HG03354 (cell line): ENCODE measurements around the gene TENM4.

Experiments
- ATAC-seq: cut with Tn5 transposase; IDR thresholded peaks from one replicate; pipeline ENCODE4 v1.9.1; 2021; ENCODE audit warnings: mild to moderate bottlenecking; ENCODE audit not compliant: unreplicated experiment, poor library complexity, severe bottlenecking

Gene TENM4

DNA sequence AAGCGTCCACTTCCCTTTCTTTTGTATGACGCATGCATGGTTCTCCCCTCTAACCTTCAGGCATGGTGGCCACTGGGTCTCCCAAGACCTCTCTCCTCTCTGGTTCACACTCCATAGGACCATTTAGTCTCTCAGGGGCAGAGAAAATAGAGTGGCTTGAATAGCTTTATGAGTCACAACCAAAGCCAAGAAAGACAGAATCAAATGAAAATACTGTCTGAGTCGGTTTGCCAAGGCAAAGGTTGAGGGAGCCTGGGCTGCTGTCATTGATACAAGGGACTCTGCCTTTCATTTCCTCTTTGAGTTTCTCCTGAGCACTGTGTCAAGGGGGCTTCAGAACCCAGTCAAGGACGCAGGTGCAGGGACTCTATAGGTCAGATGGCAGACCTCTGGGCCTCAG, 44.2 kb downstream of the TENM4 start:
- no peak for ATAC-seq

DNA sequence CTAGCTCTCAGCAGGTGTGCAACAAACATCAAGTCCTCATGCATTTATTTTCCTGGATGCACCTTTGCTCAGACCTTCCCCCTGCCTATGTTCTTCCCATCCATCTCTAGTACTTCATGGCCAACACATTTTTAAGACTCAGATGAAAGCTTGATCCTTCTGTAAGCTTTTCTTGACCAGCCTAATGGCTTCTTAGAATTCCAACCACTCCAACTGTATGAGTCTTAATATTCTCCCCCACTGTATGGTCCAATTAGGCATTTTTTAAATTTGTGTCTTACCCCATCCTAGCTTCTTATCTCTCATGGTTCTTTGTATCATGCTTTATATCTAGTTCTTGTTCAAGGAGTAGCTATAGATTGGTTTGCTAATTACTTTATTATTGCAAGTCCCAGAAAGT, 44.8 kb downstream of the TENM4 start:
- ATAC-seq = no peak

DNA sequence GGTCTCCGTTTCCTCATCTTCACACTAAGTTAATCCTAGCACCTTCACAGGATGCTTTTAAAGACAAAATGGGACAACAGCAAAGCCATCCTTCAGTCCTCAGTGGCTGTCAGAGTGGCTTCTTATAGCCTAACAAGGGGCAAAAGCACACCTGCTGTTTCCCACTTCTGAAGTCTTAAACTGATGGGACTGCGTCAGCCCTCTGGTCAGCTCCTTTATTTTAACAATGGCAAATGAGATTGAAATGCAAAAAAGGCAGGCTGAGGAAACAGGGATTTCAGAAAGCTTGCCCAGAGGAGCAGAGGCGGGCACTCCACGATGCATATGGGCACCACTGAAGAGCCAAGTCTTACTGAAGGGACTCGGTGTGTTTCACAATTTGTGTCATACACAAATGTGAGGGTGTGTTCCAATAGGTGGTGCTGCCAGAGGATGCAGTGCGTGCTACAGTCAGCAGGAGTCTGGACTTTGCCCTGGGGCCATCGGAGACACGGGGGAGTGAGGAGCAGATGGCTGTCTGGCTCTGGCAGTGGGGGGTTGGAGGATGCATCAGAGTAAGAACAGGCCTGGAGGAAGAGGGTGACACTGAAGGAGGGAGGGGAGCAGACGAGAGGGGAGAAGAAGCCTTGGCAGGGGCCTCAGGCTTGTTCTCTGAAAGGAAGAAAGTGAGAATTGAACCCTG, 47.3 kb downstream of the TENM4 start:
- no peak for ATAC-seq

GRCh38 chr11:79392161-79392560, 48.7 kb downstream of the TENM4 start:
- no peak for ATAC-seq

GRCh38 chr11:79390923-79391322, 49.9 kb downstream of the TENM4 start:
- ATAC-seq = no peak

DNA sequence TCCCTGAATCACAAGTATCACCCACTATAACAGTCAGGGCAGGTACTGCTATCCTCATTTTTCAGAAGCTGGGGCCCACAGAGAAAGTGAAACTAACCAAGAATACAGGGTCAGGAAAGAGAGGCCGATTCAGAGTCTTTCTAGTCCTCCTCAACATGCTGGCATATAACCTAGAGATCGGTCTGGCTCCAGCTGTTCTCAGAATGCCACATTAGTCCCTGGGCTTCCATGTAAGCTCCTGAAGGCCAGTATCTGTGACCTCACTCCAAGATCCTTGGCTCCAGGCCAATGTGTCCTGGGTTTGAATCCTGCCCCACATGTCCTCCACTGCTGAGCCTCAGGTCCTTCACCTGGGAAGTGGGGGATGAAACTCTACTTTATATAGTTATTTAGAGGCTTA, 50.4 kb downstream of the TENM4 start:
- ATAC-seq = no peak

- no peak for ATAC-seq
Observed at GRCh38 chr11:79388201-79388600, 52.6 kb downstream of the TENM4 start.

DNA sequence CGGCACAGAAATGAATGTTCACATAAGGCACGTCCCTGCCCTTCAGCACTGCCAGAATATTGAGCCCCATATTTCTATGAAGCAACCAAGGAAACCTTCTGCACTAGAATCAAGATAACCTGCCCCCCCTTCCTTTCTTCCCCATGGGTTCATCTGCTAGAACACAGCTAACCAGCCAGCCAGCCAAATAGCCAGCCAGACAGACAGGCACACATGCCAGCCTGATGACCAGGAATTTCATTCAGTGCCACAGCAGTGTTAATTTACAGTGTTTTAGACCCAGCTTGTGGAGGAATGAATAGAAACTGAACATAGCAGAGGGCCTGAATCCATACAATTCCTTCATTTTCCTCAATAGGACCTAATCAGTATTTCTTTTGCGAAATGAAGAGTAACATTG, 57.0 kb downstream of the TENM4 start:
- ATAC-seq = no peak

- no peak for ATAC-seq
Observed at GRCh38 chr11:79382301-79383050, 58.4 kb downstream of the TENM4 start.

DNA sequence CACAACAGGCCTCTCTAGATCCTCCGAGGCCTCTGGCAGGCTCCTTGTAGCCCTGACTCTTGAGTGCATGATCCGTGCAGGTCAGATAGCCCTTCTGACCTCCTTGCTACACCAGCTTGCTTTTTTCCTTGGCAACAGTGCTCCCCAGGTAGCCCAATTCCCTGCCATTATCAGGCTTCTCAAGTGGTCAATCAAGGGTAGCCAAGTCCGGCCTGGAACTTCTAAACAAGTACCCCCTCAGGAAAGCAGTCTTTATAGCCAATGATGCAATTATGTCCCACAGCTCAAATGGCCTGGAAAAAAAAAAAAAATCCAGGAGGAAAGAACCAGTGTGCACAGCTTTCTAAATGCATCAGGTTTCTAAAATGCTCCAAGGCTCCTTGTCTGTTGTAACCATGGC, 59.8 kb downstream of the TENM4 start:
- ATAC-seq = no peak

- ATAC-seq = no peak
Observed at GRCh38 chr11:79377406-79377805, 63.4 kb downstream of the TENM4 start.

- ATAC-seq = no peak
Observed at GRCh38 chr11:79375818-79376550, 64.8 kb downstream of the TENM4 start.

DNA sequence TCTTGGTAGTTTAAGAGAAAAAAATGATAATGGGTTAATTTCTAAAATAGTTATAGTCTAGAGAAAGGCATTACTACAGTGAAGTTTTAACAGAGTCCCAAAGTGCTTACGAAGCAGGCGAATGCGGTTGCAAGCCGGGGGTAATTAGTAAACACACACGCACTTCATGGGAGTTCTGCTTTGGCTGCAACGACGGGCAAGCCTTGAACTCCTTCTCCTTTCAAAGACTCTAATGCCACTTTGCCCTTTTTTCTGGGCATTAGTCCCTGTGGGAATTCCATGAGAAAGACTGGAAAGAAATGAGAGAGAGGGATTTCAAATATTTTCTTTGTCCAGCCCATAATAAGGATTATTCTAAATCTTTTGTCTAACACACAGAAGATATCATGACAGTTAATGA, 66.1 kb downstream of the TENM4 start:
- ATAC-seq = no peak

- ATAC-seq = no peak
Observed at GRCh38 chr11:79371724-79372123, 69.1 kb downstream of the TENM4 start.

- no peak for ATAC-seq
Observed at GRCh38 chr11:79371152-79371551, 69.7 kb downstream of the TENM4 start.

DNA sequence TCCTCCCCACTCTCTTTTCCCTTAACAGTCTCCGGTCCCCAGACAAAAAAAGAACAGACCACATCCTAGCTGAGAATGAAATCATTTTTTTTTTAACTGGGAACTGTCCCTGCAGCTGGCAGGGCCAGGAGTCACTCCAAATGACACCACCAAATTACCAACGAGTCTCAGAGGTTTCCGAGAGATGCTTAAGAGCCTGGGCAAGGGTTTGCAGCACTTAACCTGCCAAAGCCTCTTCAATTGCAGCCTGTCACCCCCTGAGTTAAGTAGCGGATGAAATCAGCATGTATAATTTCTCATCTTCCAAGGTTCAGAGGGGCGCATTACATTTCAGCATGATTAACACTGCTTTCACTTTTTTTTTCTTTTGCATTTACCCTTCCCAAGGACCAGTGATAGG, 71.8 kb downstream of the TENM4 start:
- no peak for ATAC-seq

GRCh38 chr11:79367844-79368243, 73.0 kb downstream of the TENM4 start:
- no peak for ATAC-seq

DNA sequence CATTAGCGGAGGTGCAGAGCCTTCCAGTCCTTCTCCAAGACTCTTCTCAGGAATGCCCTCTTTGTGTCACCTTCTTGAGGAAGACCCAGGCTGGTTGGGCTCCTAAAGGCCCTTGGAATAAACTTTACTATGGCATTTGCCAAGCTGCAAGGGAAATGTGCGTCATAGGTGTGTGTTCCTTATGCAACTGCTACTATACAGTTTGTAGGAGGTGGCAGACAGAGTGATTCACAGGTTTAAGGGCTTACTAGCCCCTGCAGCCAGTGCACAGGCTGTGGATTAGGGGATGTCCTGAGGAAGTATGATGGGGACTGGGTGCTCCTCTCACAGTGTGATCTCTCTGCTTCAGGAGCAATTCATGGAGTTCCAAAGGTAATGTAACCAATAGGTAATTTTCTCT, 74.6 kb downstream of the TENM4 start:
- no peak for ATAC-seq

GRCh38 chr11:79363861-79364378, 76.9 kb downstream of the TENM4 start:
- no peak for ATAC-seq

- ATAC-seq = no peak
Observed at GRCh38 chr11:79363256-79363655, 77.6 kb downstream of the TENM4 start.

DNA sequence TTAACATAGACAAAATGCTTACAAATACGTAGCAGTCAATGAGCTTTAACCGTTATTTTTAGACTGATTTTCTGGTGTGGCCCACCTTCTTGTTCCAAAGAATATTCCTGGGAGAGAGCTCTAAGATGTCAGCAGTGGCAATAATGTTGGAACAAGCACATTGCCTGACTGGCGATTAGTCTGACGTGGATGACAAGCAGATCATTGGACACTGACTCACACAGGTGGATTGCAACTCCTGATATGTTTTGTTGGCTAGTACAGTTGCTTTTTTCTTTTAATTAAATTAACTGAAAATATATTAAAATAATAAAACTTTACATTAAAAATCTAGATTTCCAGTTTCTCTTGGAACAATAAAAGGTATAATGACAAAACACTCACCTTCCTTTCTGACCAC, 78.0 kb downstream of the TENM4 start:
- ATAC-seq = no peak
